Measurements from ENCODE around the gene TMEM272.

- TF ChIP-seq CTCF (optimal IDR thresholded peaks at IDR 0.05 in 1 of 3, IDR thresholded peaks at IDR 0.05 in 1 of 3, conservative IDR thresholded peaks at IDR 0.05 in 1 of 3; ENCODE audit: extremely low read depth in 1 of 3, insufficient read depth in 2 of 3, low read length in 3 of 3) (no peak), EZH2 (IDR thresholded peaks at IDR 0.05; ENCODE audit: low read length) (no peak)
Observed at GRCh38 chr13:51843529-51843928, 1.4 kb downstream of the TMEM272 start.
